Putamen (tissue), 1 donor: Measurements from ENCODE around the gene MST1.

Source experiments
- DNase-seq: peaks from one replicate; pipeline ENCODE4 v3.0.0-alpha.2; 2016; ENCODE audit warnings: low spot score

Gene MST1

GRCh38 chr3:49689046-49689907 lies at the start of gene MST1, which contains the start of gene RNF123:
TSS of gene MST1 (minus strand) at chr3:49689474. CDS start at chr3:49688691, 783 bp downstream.
TSS of gene RNF123 (plus strand) at chr3:49689557. CDS start at chr3:49691166, 1,609 bp downstream.
- peak; percentile 81 for DNase-seq

- no peak for DNase-seq
These were observed 48.9 kb upstream of the MST1 start for GRCh38 chr3:49738067-49738713.

- no peak for DNase-seq
These were observed 45.5 kb upstream of the MST1 start for GRCh38 chr3:49734752-49735151.

- no peak for DNase-seq
These were observed 44.3 kb upstream of the MST1 start for GRCh38 chr3:49733551-49733950.

GRCh38 chr3:49732597-49732996 lies 43.3 kb upstream of the MST1 start:
- DNase-seq = no peak

- no peak for DNase-seq
These were observed 40.8 kb upstream of the MST1 start for GRCh38 chr3:49729966-49730609.

- no peak for DNase-seq
These were observed 38.7 kb upstream of the MST1 start for GRCh38 chr3:49727924-49728361.

- no peak for DNase-seq
These were observed 38.1 kb upstream of the MST1 start for GRCh38 chr3:49727154-49727923.

- DNase-seq = no peak
These were observed 36.8 kb upstream of the MST1 start for GRCh38 chr3:49725906-49726681.

- DNase-seq = no peak
These were observed 35.3 kb upstream of the MST1 start for GRCh38 chr3:49724586-49724985.

- DNase-seq = peak; percentile 95
These were observed 34.6 kb upstream of the MST1 start, which contains the start of gene GMPPB for GRCh38 chr3:49723628-49724551. TSS of gene GMPPB (minus strand) at chr3:49723951. CDS start at chr3:49723726, 225 bp downstream.

GRCh38 chr3:49723296-49723627 lies 34.0 kb upstream of the MST1 start:
- peak; percentile 41 for DNase-seq

GRCh38 chr3:49722896-49723295 lies 33.6 kb upstream of the MST1 start:
- DNase-seq = no peak

- no peak for DNase-seq
These were observed 32.9 kb upstream of the MST1 start for GRCh38 chr3:49721896-49722781.

GRCh38 chr3:49721596-49721895 lies 32.3 kb upstream of the MST1 start:
- DNase-seq = no peak

- no peak for DNase-seq
These were observed 31.8 kb upstream of the MST1 start for GRCh38 chr3:49720855-49721595.

- peak; percentile 92 for DNase-seq
These were observed 30.1 kb upstream of the MST1 start, which contains the start of gene AMIGO3 for GRCh38 chr3:49719214-49719884. TSS of gene AMIGO3 (minus strand) at chr3:49719684. CDS start at chr3:49719465, 219 bp downstream.

GRCh38 chr3:49718858-49719213 lies 29.6 kb upstream of the MST1 start:
- no peak for DNase-seq
